H4 (cell line): ENCODE measurements around the gene TSACC. TPM values are rescaled to one million over a fixed set of nuclear protein-coding genes. Genes with fewer than 3 reads are reported as not detected.
A peak's percentile ranks its signal among the peaks of the same experiment; 100 is the strongest.
"Not testable (repeated sequence)": the region's sequence is repeated elsewhere in the genome, so short reads cannot be mapped to it uniquely, and the experiment has no call there.

Experiments used
- DNase-seq: peaks from one replicate; pipeline ENCODE4 v3.0.0-alpha.2; 2015; ENCODE audit warnings: low spot score
- total RNA-seq: library from RNA; depleted of rRNA; stranded (reverse); fragments of >200 nt; shearing (Covaris generic); gene quantifications from 2 replicates; pipeline ENCODE4 v1.2.3, GENCODE V29; 2014

TSACC gene
- total RNA-seq, 1 experiment from 2014 or later = 0.23 TPM

DNA sequence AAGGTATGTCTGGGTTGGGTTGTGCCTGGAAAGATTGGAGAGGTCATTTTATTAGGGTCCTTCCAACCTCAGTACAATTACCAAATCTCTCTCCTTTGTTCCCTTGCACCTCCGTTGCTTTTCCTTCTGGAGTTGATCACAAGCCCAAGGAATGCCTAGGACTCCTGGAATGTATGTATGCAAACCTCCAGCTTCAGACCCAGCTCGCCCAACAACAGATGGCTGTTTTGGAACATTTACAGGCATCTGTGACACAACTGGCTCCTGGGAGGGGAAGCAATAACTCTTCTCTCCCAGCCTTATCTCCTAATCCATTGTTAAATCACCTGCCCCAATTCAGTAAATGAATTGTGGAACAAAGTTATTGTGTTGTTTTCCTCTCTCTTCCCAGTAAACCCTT, 8.3 kb downstream of the TSACC start:
- no peak for DNase-seq

DNA sequence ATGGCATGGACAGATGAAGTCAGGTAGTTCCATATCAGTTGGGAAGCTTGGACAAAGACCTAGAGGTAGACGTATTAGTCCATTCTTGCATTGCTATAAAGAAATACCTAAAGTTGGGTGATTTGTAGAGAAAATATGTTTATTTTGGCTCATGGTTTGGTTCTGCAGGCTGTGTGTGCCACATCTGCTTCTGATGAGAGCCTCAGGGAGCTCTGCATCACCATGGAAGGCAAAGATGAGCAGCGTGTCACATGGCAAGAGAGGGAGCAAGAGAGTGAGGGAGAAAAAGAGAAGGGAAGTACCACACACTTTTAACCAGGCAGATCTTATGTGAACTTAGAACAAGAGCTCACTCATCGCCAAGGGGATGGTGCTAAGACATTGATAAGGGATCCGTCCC, 9.0 kb downstream of the TSACC start:
- no peak for DNase-seq

DNA sequence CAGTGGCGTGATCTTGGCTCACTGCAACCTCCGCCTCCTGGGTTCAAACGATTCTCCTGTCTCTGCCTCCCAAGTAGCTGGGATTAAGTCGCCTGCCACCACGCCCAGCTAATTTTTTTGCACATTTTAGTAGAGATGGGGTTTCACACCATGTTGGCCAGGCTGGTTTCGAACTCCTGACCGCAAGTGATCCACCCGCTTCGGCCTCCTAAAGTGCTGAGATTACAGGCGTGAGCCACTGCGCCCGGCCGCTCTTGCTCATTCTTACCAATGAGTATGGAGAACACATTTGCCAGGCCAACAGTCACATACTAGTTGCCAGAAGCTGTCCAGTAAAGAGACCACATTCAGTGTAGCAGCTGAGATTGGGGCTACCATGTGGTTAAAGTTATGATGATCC, 14.2 kb downstream of the TSACC start:
- not testable (repeated sequence) for DNase-seq

DNA sequence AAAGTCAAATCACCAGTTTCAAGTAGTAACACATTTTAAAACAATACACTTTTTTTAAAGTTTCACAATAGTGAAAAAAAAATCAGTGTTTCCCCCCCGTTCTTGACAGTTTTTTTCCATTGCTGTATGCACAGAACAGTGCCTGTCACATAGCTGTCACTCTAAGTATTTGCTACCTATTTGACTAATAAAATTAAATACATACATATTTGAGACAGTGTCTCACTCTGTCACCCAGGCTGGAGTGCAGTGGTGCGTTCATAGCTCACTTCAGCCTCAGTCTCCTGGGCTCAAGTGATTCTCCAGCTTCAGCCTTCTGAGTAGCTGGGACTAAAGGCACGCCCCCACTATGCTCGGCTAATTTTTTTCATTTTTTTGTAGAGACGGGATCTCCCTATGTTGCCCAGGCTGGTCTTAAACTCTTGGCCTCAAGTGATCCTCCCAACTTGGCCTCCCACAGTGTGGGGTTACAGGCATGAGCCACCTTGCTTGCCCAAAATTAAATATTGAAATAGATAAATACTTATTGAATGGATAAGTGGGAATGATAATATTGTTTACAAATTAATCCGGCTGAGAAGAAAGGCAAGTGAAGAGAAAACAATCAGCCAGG, 18.0 kb downstream of the TSACC start:
- DNase-seq = no peak

DNA sequence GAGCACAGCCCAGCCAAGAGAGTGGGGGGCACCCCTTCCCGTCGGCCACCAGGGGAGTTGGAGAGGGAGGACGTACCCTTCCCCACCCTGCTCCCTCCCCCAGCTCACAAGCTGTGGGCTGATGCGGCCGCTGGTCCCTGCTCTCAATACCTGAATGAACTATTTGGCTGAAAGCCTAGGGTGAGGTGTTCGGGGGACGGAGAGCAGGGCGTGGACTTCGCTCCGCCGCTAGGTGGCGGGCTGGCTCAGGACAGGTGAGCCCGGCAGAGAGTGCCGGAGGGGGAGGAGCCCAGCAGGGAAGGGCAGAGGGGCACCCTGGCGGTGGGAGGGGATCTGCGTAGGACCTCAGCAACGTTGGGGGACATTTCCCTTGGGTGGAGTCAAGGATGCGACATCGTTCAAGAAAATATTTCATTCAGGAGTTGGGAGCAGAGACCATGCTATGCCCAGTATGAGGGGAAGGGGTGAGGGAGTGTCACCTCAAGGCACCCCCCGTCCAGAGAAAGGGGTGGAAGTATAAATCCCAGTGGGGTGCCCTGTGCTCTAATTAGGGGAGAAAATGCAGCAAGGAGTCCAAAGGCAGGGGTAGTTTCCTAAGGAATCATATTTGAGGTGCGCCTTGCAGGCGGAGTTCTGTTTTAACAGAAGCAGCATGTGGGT, 18.7 kb downstream of the TSACC start:
- peak; percentile 49 for DNase-seq

DNA sequence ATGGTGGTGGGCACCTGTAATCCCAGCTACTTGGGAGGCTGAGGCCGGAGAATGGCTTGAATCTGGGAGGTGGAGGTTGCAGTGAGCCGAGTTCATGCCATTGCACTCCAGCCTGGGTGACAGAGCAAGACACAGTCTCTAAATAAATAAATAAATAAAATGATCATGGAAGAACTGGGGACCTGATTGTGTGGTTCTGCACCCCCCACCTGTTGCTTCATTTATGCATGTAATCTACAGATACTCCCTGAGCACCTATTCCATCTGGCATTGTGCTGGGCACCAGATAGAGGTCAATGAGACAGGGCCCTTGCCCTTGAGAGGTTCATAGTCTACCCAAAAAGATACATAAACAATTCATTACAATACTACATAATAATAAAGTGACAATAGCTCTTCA, 19.7 kb downstream of the TSACC start:
- DNase-seq = no peak

DNA sequence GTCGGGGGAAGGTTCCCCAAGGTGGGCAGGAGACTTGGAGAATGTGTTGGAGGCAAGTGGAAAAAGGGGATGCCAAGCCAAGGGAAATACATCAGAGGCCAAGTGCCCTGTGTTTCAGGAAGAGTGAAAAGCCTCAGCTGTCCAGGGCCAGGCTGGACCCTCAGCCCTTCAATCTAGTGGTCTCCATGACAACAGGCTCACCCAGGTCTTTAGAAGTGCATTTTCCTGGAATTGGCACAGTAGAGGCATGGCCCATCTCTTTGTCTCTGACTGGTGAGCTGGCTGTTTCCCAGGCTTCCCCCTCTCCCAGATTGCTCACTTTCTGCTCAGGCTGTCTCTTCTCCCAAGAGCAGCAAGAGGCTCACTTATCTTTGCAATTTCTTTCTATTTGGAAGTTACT, 20.3 kb downstream of the TSACC start:
- no peak for DNase-seq

DNA sequence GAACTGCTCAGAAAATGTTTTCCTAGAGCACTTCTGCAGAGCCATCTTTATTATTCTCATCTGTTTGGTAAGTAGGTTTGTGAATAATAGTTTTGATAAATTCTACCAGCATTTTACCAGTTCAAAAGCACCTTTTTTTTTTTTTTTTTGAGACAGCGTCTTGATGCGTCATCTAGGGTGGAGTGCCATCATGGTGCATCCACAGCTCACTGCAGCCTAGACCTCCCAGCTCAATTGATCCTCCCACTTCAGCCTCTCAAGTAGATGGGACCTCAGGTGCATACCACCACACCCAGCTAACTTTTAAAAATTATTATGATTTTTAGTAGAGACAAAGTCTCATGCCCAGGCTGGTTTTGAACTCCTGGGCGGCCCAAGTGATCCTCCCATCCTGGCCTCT, 20.9 kb downstream of the TSACC start:
- DNase-seq = no peak

DNA sequence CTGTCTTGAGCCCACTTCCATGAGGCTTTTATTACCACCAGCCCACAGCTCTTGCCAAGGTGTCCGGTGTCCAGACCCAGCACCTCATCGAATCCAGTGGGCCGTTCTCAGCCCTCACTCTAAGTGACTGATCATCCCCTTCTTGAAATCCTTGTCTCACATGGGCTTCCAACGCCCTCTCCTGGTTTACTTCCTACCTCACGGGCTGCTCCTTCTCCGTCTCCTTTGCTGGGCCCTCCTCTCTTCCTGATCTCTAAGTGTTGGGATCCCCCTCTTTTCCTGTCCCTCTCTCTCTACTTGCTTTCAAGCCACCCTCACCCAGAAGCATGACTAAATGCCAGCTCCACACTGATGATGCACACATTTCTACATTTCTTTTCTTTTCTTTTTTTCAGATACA, 21.6 kb downstream of the TSACC start:
- peak; percentile 27 for DNase-seq

DNA sequence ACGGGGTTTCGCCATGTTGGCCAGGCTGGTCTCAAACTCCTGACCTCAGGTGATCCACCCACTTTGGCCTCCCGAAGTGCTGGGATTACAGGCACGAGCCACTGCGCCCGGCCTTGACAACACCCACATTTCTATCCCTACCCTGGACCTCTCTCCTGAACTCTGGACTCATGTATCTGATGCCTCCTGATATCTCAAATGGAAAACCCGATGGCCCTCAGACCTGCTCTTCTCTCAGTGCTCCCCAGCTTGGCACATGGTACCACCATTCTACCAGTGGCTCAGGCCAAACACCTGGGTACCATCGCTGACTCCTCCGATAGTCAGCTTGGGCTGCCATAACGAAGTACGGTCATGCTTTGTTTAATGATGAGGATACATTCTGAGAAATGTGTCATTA, 22.2 kb downstream of the TSACC start:
- DNase-seq = no peak

DNA sequence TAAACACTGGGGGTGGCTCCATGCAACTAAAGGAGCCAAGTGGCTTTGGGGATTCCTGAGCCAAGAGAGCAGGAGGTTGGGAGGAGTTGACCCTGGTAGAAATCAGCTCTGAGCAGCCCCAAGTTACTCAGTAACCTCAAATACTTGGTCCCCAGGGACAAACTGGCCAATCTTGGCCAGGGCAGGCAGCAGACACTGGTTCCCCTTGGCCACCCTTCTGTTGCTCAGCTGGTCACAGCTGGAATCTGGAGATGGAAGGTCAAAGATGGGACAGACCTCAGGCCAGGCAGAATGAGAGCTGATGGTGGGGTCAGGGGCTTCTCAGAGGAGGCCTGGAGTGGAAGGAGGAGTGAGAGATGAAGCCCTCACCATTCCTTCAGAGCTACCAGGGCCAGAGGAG, 27.4 kb downstream of the TSACC start:
- DNase-seq = no peak

DNA sequence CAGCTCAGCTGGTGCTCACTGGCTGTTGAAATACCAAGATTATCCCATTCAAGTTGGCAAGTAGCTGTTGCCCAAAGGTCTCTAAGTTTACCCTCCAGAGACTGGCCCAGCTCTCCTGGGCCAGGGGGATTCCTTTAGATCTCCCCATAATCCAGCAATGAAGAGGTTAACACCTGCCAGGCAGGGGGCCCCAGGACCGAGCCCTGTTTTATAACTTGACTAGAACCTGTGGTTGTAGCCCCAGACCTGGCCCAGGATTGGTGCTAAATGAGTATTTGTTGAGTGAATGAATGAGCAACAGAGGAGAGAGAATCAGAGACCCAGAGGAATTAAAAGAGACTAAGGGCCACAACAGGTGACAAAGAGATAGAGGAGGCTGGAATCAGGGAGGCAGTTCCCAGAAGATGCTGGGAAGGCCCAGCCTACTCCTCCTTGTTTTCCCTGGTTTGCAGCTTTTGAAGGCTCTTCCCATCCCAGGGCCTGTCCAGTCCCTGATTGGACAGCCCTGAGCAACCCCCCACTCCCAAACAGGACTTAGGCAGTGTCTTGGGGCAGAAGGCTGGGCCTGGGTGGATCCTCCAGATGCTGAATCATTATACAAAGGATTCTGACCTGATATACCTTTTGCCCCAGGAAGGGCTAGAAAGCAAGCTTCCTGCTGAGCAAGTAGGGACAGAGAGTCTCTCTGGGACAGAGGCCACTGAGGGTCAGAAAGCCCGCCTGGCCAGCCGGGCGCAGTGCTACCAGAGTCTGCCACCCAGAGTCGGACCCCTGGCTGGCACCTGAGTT, 28.2 kb downstream of the TSACC start:
- DNase-seq = no peak

DNA sequence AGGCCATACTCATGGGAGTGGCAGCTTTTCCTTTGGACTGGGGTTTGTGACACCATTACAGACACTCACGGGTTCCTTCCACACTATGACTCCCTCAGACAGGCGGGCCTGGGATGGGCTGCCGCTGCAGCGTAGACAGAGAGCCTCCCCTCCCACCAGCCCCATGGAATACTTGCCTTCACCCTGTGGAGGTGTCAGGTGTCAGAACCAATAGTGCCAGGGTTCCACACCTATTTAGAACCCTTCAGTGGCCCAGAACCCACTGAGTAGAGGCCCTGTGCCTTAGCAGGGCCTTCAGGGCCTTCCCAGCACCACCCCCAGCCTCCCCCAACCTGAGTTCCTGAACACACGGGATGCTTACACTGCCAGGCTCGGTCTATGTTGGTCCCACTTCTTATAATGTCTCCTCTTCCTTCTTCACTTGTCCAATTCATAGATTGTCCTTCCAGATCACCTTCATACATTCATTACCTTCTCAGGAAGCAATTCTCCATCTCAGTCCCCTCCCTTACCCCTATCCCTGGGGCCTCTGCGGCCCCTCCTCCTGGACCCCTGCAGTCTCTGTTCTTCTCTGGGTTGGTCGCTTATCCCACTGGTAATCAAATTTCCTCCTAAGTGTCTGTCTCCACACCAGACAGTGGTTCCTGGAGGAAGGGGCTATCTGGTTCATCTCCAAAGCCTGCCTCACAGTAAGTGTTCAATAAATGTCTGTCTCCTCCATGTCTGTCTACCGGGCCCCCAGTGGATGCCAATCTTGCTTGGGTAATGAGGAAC, 29.2 kb downstream of the TSACC start:
- no peak for DNase-seq

DNA sequence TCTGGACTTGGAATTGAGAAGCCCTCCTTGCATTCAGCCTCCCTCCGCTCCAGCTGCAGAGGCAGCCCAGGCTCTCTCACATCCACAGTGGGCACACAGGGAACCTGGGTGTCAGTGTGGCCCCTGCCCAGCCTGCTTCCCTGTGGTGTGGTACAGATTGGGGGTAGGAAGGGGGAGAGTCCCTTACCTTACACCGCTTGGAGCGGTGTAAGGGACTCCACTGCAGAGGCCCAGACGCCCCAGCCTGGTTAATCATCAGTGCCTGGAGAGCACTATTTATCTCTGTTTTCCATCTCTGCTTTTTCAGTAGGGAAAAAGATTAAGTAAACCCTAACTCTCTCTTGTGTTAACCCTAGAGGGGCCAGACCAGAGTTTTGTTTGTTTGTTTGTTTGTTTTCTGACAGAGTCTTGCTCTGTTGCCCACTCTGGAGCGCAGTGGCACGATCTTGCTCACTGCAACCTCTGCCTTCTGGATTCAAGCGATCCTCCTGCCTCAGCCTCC, 29.9 kb downstream of the TSACC start:
- DNase-seq = no peak

DNA sequence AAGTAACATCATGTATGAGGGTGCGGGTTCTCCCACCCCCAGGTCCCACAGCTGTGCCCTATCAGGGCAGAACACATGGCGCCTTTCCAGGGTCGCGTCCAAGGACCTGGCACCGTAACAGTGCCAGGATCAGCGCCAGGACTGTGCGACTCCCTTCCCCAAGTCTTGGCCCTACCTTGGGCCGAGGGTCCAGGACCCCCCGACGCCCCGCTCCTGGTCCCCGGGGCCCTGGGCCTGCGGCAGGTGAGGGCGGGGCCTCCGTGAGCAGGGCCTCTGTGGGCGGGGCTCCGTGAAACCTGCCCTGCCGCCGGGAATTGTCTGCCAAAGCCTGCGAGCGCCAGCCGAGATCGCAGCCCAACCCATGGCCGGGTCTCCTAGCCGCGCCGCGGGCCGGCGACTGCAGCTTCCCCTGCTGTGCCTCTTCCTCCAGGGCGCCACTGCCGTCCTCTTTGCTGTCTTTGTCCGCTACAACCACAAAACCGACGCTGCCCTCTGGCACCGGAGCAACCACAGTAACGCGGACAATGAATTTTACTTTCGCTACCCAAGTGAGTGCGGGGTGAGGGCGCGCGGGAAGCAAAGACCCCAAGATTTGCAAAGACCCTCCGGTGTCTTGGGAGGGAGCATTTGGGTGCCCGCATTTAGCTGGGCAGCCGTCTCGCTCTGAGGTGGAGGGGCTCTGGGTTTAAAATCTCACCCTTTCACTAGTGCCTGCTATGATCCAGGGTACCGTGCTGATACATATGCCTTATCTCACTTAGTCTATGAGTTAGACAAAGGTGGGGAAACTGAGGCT, 30.8 kb downstream of the TSACC start, which contains the start of gene RHBG:
RHBG (plus strand) TSS at position 323 of the 796 bp plus-strand sequence; CDS start at position 362, 39 bp downstream.
- DNase-seq = no peak

DNA sequence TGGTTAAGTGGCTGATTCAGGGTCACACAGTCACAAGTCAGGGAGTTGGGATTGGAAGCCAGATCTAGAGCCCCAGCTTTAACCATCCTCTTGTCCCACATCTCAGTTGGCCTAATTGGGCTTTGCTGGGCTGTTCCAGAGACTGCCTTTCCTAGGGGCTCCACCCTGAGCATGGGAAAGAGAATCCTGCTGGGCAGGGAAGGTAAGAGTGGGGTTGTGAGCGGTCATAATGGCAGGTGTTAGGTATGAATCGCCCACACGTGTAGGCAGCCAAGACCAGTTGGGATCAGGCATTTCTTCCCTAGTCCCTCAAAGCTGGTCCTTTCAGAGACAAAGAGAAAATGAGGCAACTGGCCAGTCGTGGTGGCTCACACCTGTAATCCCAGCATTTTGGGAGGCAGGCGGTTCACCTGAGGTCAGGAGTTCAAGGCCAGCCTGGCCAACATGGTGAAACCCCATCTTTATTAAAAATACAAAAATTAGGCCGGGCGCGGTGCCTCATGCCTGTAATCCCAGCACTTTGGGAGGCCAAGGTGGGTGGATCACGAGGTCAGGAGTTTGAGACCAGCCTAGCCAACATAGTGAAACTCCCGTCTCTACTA, 31.5 kb downstream of the TSACC start:
- not testable (repeated sequence) for DNase-seq

DNA sequence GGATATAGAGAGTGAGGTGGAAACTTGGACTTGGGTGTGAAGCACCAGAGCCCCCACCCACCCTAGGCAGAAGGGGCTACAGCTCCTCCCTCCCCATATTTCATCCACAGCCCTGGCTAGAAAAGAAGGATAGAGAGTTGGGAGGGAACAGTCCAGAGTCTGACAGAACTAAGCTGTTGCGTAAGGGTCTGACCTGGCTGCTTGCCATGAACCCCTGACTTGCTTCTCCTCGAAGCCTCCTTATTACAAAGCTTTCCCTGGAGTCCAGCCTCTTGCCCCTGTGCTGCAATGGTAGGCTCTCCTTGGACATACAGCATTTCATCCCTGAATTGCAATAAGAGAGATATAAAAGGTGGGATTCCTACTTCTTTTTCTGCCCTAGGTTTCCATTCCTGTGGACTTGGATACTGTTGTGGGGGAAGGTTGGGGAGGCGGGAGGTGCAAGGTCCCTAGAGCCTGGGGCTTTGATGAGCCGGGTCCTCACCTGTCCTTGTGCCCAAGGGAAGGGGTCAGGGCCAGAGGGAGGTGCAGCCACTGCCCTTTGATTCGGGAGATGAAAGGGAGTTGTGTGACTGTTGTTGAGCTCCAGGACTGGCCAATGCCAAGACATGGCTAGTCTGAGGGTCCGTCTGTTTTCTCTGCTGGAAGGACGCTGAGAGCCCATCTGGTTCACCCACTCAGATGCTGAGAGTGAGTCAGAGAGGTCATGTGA, 33.4 kb downstream of the TSACC start:
- DNase-seq = no peak

DNA sequence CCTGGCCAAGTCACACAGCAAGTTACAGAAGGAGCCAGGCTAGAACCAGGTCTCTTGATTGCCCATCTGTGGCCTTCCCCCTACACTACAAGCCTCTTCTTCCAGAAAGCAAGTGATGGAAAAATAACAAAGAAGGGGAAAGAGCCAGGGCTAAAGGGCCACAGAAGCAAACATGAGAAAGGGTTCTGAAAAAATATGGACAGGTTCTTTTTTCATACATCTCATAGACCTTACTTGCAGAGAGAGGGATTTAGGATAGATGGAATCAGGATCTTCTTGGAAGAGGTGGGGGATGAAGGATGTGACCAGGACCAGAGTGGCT, 33.9 kb downstream of the TSACC start:
- DNase-seq = no peak

DNA sequence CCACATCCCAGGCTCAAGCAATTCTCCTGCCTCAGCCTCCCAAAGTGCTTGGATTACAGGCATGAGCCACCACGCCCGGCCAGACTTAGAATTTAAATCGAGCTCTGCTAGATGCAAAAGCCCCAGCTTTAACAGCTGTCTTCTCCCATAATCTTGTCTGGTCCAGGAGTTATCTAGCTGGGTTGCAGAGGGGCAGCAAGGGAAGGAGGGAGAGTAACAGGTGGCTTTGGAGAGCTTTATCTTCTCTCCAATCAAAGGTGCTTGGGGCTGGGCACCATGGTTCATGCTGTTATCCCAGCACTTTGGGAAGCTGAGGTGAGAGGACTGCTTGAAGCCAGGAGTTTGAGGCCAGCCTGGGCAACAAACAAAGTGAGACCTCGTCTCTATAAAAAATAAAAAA, 34.5 kb downstream of the TSACC start:
- DNase-seq = no peak

DNA sequence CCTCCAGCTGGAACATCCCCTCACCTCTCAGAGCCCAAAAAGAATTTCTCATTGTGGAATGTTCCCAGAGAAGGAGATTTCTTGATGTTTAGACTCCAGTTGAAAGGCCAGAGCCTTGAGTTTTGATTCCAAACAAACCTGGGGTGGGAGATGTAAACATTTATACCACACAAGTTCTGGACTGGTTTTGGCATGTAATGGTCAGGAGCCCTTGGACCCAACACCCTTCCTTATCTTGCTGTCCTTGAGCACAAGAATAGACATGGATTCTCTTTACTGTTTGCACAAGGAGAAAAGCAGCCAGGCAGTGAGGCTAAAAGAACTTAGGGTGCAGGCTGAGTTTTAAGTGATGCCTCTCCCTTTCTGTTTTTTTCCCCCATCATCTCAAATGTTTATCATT, 35.2 kb downstream of the TSACC start:
- DNase-seq = no peak
